DOHH2 (cell line): Measurements from ENCODE around the gene ALG3.

ENCODE experiments used
- CTCF ChIP-seq: fragments of 200-600 bp; sonication (generic); IDR thresholded peaks from one replicate; pipeline ENCODE4 v1.5.1; 2014; ENCODE audit warnings: antibody characterized with exemption, mild to moderate bottlenecking, low read depth, low read length; ENCODE audit not compliant: poor library complexity, severe bottlenecking
- EZH2phosphoT487 ChIP-seq: fragments of 200-600 bp; sonication (generic); IDR thresholded peaks from 2 replicates; pipeline ENCODE4 v1.6.1; 2017; ENCODE audit warnings: borderline replicate concordance, mild to moderate bottlenecking, antibody characterized with exemption, low read length, moderate library complexity, mixed read lengths

GRCh38 chr3:184234671-184235380 lies 13.9 kb downstream of the ALG3 start:
- TF ChIP-seq CTCF = no peak
- no peak for TF ChIP-seq EZH2phosphoT487
